ENCODE data around the gene VMAC.

DNA sequence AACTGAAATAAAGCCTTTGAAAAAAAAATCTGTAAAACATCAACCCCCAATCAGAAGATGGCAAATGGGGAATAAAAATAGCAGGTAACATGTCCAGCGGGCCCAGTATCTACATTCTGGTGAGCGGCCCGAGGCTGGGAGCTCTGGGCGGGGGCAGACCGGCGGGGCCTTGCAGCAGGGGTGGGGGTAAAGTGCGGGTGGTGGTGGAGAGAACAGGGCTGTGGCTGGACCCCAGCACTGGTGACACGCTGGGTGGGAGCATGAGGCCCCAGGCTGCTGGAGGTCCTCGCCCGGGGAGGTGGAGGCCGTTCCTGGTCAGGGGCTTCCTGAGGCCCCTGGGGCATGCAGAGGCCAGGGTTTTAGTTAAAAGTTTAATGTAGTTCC, 11.1 kb downstream of the VMAC start:
- TF ChIP-seq POLR2A (IDR thresholded peaks at IDR 0.05; ENCODE audit: low read length) (no peak), RARB (CRISPR knock-in tag; IDR thresholded peaks at IDR 0.05) (no peak), EP300 (IDR thresholded peaks at IDR 0.05) (no peak), CHD4 (IDR thresholded peaks at IDR 0.05; ENCODE audit: borderline replicate concordance) (no peak)
- TF ChIP-seq, protein P1, sequence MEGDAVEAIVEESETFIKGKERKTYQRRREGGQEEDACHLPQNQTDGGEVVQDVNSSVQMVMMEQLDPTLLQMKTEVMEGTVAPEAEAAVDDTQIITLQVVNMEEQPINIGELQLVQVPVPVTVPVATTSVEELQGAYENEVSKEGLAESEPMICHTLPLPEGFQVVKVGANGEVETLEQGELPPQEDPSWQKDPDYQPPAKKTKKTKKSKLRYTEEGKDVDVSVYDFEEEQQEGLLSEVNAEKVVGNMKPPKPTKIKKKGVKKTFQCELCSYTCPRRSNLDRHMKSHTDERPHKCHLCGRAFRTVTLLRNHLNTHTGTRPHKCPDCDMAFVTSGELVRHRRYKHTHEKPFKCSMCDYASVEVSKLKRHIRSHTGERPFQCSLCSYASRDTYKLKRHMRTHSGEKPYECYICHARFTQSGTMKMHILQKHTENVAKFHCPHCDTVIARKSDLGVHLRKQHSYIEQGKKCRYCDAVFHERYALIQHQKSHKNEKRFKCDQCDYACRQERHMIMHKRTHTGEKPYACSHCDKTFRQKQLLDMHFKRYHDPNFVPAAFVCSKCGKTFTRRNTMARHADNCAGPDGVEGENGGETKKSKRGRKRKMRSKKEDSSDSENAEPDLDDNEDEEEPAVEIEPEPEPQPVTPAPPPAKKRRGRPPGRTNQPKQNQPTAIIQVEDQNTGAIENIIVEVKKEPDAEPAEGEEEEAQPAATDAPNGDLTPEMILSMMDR (IDR thresholded peaks at IDR 0.05): no peak
- TF ChIP-seq, protein P2, sequence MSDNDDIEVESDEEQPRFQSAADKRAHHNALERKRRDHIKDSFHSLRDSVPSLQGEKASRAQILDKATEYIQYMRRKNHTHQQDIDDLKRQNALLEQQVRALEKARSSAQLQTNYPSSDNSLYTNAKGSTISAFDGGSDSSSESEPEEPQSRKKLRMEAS (IDR thresholded peaks at IDR 0.05): no peak
